GM13976 (cell line): ENCODE data around the gene GCSAM.
A peak's percentile ranks its signal among the peaks of the same experiment; 100 is the strongest.

Source experiments
- DNase-seq: peaks from one replicate; pipeline ENCODE4 v3.0.0; 2012; ENCODE audit warnings: low spot score
- CTCF ChIP-seq: IDR thresholded peaks from 2 replicates; pipeline ENCODE4 v1.5.1; 2012; ENCODE audit warnings: borderline replicate concordance, mild to moderate bottlenecking; ENCODE audit not compliant: insufficient read depth; ENCODE audit errors: extremely low read depth, missing control alignments, control extremely low read depth
- in situ Hi-C: fragments of 300-500 bp; cut with MboI; formaldehyde crosslinking; loops from one replicate; pipeline ENCODE4 v1.12.0; 2022; ENCODE audit warnings: low sequenced_read_pairs, mixed read lengths, inconsistent platforms; ENCODE audit not compliant: unreplicated experiment

The GCSAM gene

GRCh38 chr3:112137781-112138180, 4.7 kb upstream of the GCSAM start:
- DNase-seq = no peak
- in situ Hi-C loops = loop anchor here (25.0 kb wide), 1 partner anchor 850 kb away; the partner anchor contains the start of genes CD200R1 and GTPBP8
- no peak for TF ChIP-seq CTCF

GRCh38 chr3:112136959-112137693, 4.1 kb upstream of the GCSAM start:
- TF ChIP-seq CTCF = peak; percentile 59
- in situ Hi-C loops = loop anchor here (25.0 kb wide), 1 partner anchor 850 kb away; the partner anchor contains the start of genes CD200R1 and GTPBP8
- DNase-seq = peak; percentile 29

- in situ Hi-C loops = loop anchor here (25.0 kb wide), 1 partner anchor 851 kb away; the partner anchor contains the start of genes CD200R1 and GTPBP8
- DNase-seq = no peak
- TF ChIP-seq CTCF = no peak
Measured at GRCh38 chr3:112136046-112136445, 3.0 kb upstream of the GCSAM start.

- in situ Hi-C loops = loop anchor here (25.0 kb wide), 1 partner anchor 853 kb away; the partner anchor contains the start of genes CD200R1 and GTPBP8
- no peak for DNase-seq
- TF ChIP-seq CTCF = no peak
Measured at GRCh38 chr3:112134335-112135124, 1.5 kb upstream of the GCSAM start.

- in situ Hi-C loops = loop anchor here (25.0 kb wide), 1 partner anchor 854 kb away; the partner anchor contains the start of genes CD200R1 and GTPBP8
- no peak for TF ChIP-seq CTCF
- no peak for DNase-seq
Measured at GRCh38 chr3:112133626-112134334, 732 bp upstream of the GCSAM start.

- in situ Hi-C loops = loop anchor here (25.0 kb wide), 1 partner anchor 855 kb away; the partner anchor contains the start of genes CD200R1 and GTPBP8
- DNase-seq = no peak
- TF ChIP-seq CTCF = no peak
Measured at GRCh38 chr3:112132554-112132953, 494 bp downstream of the GCSAM start.
